SKM-1 treated with dmso at 0.1 percent for 144 hours (cell line): Measurements from ENCODE around the gene SRP68.
A peak's percentile ranks its signal among the peaks of the same experiment; 100 is the strongest.

Experiments used
- DNase-seq: peaks from one replicate; lab custom pipeline; 2025; ENCODE audit not compliant: unreplicated experiment; lab: John Stamatoyannopoulos, UW

The SRP68 gene

DNA sequence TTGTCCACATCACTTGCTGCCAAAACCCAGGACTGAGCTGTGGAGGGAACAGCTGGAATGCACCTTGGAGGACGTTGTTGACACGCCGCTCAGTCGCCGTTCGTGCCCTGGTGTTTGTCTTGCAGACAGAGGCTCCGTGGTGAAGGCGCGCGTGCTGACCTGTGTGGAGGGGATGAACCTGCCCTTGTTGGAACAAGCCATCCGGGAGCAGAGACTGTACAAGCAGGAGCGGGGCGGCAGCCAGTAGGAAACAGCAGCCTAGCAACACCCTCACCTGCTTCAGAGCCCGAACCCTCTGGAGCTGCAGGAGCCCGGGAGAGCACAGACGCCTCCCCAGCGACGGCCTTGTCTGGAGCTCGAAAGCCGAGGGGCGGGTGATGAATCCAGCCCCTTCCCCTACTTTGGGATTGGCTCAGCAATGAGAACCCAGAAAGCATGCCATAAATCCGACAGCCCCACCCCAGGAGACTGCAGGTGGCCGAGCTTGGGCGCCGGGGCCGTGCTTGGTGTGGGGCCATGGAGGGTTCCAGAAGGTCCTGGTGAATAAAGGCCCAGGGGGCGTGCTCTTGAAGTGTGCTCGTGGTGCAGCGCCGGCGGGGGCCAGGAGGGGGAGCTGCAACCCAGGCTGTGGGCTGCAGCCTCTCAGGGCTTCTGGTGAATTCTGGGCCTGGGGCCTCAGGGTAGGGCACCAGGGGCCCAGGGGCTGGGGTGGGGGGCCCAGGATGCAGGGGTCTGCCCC lies 72.1 kb downstream of the SRP68 start:
- DNase-seq, result peak; percentile 44

DNA sequence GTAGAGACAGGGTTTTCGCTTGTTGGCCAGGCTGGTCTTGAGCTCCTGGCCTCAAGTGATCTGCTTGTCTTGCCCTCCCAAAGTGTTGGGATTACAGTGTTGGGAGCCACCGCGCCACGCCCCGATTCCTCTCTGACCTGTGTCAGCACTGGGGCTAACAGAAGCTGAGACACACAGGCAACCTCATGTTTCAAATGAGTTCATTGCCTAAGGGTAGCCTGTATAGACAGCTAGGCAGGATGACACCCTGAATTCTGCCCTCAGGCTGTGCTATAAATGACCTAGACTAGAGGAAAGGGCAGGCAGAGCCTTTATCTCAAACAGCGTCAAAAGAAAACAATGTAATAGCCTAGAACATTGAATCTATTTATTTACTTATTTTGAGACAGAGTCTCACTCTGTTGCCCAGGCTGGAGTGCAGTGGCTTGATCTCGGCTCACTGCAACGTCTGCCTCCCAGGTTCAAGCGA lies 74.0 kb downstream of the SRP68 start:
- DNase-seq, result no peak

GRCh38 chr17:75996665-75997590 lies 75.4 kb downstream of the SRP68 start:
- DNase-seq, result peak; percentile 86

GRCh38 chr17:75995385-75995925 lies 76.9 kb downstream of the SRP68 start:
- no peak for DNase-seq

DNA sequence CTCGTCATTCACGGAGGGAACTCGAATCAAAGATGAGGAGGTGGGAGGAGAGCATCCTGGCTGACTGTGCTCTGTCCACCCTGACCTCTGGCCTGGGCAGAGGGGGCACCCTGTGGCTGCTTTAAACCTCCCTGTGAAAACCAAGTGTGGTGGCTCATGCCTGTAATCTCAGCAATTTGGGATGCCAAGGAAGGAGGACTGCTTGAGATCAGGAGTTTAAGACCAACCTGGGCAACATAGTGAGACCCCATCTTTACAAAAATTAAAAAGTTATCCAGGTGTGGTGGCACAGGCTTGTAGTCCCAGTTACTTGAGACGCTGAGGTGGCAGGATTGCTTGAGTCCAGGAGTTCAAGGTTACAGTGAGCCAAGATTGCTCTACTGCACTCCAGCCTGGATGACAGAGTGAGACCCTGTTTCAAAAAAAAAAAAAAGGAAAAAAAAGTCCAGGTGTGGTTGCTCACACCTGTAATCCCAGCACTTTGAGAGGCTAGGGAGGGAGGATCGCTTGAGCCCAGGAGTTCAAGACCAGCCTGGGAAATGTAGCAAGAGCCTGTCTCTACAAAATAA lies 77.4 kb downstream of the SRP68 start:
- no peak for DNase-seq

- DNase-seq, result no peak
Observed at GRCh38 chr17:75991396-75991795, 80.9 kb downstream of the SRP68 start.
